ENCODE data around the gene HIGD1C. TPM values are rescaled to one million over a fixed set of nuclear protein-coding genes. Genes with fewer than 3 reads are reported as not detected.

HIGD1C gene
- total RNA-seq, 1 donor from 2014 or later, result not detected

DNA sequence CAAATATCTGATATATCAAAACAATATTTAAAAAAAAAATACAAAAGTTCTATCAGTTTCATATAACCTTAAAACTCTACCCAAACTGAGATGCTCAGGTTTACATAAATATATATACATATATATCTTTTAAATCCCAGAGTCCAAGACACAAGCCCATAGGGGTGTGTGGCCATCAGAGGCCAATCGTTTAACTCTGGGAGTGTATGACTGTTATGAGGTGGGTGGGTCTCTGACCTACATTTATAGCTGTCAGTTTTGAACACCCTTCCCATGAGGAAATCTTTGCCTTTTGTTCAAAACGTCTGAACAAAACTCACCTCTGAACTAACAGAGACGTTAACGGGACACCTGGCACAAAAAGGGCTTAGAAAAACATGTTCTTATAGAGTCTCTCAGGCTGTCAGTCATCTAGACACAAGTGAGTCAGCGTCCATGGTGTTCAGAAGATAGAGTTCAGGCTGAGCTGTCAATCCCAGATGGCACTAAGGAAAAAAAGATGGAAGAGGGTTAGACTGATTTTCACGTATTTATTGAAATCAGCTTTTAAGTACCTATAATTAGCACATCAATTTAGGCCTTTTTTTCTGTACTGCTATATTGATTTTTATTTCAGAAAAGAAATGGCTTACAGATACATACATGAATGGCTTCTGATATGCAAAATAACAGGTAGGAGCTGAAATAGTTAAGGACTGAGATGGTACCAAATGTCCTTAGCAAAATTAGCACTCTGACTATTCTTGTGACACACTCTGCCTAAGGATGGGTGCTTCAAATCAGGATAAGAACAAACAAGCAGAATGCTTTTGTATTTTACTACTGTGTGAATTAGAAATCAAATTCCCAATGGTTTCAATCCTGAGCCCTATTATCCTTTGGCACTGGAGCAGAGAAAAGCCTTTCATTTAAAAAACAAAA is 29.2 kb downstream of the HIGD1C start:
- intact Hi-C loops (cut with micrococcal nuclease), result loop anchor here (10.0 kb wide), 1 partner anchor 217 kb away; the partner anchor contains the start of gene ATF1

DNA sequence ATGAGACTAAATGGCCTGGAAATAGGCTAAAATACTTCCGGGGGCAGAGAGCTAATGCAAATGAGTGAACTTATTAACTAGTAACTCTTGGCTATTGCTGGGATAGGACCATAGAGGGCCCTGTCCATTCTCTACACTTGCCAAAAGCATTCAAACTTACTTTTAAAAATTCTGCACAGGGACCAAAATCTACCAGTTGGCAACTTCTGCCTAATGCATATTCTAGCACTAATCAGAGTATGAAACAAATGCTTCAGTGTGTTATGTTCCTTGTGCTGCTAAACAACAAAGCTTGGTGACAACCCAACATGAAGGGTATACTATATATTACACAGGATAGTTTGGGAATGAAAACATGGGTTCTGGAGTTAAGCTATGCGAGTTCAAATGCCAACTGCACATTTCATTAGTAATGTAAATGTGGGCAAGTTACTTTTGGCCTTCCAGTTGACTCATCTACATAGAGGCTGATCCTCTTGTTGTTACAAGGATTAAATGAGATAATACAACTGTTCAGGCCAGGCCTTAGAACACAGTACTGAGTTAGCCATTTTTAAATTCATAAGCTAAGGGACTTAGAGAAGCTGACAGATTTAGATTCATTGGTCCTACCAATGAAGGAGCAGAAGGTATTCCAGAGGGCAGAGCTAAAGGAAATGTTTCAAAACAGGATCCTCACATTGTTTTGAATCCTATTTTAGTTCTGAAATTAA is 32.4 kb downstream of the HIGD1C start:
- intact Hi-C loops (cut with micrococcal nuclease), result loop anchor here (5.0 to 10.0 kb wide), 2 partner anchors 43 to 220 kb away; partner anchors contain the start of genes ATF1 and SLC11A2

DNA sequence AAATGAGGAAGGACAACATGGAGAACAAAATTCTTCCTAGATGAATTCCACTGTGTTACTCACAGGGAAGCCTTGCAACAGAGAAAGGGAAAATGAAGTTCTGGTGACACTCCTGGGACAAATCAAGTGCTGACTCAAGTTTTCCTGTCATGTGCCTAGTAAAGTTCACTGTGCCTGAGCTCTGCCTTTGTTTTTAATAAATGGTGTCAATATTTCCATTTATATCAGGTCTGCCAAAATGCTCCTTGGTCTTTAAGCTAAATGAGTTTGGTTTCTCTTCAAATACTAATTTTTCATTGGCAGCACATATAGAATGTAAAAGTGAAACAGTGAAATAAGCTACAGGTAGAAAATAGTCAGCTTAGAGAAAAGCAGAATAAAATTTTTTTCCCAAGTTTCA is 33.0 kb downstream of the HIGD1C start:
- intact Hi-C loops (cut with micrococcal nuclease), result loop anchor here (5.0 to 10.0 kb wide), 2 partner anchors 42 to 221 kb away; partner anchors contain the start of genes ATF1 and SLC11A2

DNA sequence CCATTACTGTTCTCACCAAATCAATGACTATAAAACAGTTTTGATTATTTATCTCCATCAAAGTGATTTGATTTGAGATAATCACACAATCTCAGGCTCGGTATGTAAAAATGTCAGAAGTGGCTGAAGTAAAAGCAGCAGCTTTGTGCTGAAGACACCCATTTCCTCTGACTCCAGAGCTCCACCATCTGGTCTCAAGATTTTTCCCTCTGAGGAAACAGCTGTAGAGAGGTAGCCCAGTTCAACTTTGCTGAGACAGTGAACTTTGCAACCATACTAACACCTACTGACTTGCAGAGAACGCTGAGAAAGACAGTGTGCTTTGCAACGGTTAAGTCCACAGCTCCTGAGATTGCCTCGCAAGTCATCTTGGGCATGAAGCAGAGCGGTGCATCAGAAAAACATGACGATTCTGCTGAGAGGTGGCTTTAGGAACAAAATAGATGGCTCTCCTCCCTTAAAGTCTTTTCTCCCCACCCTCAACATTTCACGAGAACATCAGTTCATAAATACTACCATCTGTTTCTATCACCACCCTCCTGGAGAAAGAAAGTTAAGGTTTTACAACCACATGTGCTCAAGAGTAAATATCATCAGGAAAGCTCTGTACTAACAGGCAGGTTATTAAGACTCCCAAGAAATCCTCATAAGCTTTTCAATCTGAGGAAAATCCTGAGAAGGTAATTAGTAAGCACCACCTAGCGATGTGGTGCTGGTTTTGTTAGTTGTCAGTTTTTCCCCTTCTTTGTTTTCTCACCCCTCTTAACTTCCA is 34.8 kb downstream of the HIGD1C start:
- intact Hi-C loops (cut with micrococcal nuclease), result loop anchor here (1.0 to 10.0 kb wide), 3 partner anchors 40 to 222 kb away; partner anchors contain the start of genes ATF1 and SLC11A2

DNA sequence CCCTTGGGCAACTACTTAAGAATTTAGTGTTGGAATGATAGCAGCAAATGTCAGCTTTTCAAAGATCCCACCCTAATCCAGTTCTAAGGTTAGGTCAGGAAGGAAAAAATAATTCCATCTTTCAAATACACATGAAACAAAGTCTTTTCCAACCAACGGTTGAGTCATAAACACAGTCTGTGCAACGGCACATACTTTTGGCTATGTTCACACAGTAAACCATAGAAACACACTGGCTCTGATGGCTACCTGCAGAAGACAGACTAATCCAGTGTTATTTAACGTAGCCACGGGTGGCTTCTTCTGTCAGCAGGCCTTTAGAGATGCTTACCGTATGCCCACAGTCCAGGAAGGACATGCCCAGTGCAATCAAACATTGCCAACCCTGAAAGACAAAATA is 35.7 kb downstream of the HIGD1C start:
- intact Hi-C loops (cut with micrococcal nuclease), result loop anchor here (5.0 to 10.0 kb wide), 2 partner anchors 39 to 223 kb away; partner anchors contain the start of genes ATF1 and SLC11A2

DNA sequence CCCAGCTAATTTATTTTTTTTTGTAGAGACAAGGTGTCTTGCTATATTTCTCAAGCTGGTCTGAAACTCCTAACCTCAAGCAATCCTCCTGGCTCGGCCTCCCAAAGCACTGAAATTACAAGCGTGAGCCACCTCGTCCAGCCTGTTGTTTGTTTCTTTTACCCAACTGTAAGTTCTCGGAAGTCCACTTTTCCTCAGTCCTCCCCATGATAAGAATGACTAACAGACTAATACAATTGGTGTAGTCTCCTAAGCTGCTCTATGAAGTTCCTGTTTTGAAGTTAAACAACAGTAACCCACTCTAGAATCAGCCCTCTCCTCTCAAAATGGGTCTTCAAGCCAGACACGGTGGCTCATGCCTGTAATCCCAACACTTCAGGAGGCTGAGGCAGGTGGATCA is 36.5 kb downstream of the HIGD1C start:
- intact Hi-C loops (cut with micrococcal nuclease), result loop anchor here (5.0 to 10.0 kb wide), 2 partner anchors 38 to 224 kb away; partner anchors contain the start of genes ATF1 and SLC11A2

DNA sequence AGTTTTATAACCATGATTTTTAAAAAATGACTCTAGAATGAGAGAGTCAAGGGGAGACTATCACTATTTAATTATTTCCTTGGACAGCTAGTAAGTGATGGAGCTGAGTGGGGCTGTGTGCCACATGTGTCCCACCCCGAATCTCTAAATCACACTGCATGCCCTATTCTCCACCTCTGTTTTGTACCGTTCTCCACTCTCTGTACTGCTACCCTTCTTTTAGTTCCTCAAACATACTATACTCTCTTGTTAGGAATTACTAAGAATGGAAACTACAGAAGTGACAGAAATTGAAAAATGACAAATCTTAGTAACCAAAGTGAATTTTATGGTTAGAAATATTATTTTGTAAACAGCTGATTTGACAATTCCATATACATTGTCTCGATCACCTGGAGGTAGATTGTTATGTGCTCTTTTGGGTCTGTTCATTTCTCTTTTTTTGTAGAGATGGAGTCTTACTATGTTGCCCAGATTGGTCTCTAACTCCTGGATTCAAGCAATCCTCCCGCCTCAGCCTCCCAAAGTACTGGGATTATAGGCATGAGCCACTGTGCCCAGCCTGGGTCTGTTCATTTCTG is 37.9 kb downstream of the HIGD1C start:
- intact Hi-C loops (cut with micrococcal nuclease), result no loop called here

DNA sequence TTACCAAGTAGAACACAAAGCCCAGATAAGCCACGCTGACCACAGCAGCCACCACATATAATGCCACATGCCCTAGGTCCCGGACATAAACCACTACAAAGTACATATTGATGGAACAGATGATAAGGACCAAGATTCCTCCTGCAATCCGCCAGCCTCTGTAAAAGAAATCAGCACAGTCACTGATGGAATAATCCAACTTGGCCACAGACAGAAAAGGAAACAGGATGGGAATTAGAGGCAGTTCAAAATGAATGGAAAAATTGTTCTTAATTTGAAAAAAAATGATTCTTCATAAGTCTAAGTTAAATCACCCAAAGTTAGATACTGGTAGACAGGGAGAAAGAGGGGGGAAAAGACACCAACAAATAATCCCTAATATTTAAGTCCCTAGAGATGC is 38.4 kb downstream of the HIGD1C start:
- intact Hi-C loops (cut with micrococcal nuclease), result no loop called here

DNA sequence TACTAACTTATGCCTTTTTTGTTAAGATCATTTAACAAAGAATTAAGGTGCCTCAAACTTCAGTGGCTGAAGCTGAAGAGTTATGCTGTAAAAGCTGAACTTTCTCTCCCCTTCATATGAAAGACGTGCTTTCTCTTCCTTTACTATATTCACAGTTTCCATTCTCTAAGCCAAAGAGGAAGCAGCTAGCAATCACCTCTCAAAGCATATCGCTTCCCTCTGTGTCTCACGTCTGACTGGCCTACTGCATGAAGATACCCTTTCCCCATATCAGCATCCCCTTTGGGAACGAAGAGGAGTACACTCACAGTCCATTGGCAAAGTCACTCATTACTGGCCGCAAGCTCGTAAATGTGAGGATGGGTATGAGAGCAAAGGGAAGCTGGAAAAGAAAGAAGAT is 38.9 kb downstream of the HIGD1C start:
- intact Hi-C loops (cut with micrococcal nuclease), result no loop called here

DNA sequence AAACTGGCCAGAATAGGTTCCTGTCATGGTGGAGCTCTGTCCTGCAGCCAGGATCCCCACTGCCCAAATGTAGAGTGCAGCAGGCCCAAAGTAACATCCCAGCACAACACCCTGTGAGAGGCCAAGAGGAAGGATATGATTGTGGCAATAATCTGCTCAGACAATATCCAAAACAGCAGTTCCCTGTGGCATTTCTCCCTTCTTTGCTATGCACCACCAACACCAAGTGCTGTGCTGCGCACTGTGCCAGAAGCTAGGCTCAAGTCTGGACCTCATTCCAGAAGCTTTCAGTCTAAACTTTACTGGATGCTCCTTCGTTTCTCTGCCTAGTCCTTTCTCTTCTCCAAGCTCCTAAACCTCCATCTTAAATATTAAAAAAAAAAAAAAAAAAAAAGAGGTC is 40.5 kb downstream of the HIGD1C start:
- intact Hi-C loops (cut with micrococcal nuclease), result no loop called here

DNA sequence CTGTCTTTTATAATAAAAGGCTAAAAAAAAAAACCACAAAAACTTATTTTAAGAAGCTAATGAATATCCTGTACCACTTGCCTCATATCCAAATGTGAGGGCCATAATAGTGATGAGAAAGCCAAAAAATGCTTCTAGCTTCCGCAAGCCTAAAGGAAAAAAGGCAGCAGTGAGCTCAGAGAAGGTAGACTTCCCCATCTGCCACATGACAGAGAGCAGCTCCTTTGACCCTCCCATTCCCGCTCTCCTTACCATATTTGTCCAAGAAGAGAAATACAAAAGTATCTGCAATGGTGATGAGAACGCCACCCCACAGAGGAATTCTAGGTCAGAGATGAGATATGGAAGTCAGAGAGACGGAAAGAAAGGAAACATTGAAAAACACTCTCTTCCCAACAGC is 46.7 kb downstream of the HIGD1C start:
- intact Hi-C loops (cut with micrococcal nuclease), result no loop called here

DNA sequence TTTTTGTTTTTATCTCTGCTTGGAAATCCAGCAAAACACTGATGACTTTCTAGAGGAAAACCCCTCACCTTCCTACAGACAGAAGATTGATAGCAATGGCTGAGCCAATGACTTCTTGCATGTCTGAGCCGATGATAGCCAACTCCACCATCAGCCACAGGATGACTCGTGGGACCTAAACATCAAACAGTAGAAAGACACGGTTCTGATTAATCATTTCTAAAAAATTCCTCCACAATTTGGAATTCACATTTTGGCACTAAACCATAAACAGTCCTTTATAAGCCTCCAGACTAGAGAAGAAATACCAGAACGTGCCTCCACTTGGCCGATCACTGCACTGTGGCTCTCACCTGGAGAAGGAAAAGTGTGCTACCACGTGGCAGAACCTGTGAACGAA is 47.9 kb downstream of the HIGD1C start:
- intact Hi-C loops (cut with micrococcal nuclease), result no loop called here

DNA sequence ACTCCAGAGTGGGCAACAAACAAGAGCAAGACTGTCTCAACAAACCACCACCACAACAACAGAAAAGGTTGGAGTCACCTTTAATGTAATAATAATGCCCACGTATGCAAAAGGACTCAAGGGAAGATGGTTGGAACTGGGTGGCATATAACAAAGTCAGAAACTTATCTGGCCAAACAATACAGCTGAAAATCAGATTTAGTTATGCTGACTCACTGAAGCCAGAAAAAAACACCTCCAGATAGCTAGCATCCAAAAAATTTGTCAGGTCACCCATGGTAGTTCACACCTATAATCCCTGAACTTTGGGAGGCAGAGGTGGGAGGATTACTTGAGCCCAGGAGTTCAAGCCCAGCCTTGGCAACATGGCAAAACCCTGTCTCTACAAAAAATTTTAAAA is 49.5 kb downstream of the HIGD1C start:
- intact Hi-C loops (cut with micrococcal nuclease), result no loop called here

DNA sequence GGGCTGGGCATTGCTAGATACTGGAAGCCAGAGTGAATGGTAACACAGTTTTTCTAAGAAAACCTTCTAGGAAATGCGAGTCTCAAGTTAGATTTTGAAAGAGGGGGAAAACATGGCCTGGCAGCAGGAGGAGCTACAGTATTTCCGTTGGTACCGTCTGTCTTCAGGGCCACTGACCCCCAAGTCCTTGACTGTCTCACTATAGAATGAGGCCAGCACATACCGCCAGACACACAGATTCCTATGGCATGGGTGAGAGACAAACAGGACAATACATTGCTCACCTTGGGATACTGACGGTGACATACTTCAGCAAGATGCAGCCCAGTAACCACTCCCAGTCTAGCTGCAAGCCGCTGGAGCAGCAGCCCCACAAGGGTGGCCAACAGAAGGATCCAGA is 52.2 kb downstream of the HIGD1C start:
- intact Hi-C loops (cut with micrococcal nuclease), result no loop called here

DNA sequence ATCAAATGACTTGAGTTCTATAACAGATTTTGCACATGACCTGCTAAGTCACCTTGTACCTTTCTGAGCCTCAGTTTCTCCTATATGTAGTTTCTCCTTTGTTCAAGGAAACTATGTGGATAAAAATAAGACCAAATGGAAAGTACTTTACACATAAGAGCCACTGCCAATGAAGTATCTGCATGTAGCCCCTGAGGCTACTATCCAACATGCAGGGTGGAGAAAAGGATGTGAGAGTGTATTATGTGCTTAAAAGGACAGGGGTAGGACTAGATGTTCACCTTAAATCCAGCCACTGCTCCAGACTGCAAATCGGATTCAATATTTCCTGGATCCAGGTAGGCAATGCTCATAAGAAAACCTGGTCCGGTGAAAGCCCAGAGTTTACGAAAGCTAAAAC is 52.7 kb downstream of the HIGD1C start:
- intact Hi-C loops (cut with micrococcal nuclease), result no loop called here

DNA sequence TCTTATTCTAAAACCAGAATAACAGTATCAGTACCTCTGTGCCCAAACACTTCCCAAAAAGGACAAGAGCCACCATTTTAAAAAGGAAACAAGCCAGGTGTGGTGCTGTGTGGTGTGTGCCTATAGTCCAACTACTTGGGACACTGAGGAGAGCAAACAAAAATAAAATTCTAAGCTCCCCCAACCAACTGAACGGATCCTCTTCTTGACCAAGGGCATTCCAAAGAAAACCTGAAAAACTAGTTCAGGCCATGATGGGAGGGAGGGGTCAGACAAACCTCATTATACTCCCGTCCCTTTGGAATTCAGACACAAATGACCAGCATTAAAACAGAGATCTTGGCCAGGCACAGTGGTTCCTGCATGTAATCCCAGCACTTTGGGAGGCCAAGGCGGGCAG is 53.3 kb downstream of the HIGD1C start:
- intact Hi-C loops (cut with micrococcal nuclease), result no loop called here

DNA sequence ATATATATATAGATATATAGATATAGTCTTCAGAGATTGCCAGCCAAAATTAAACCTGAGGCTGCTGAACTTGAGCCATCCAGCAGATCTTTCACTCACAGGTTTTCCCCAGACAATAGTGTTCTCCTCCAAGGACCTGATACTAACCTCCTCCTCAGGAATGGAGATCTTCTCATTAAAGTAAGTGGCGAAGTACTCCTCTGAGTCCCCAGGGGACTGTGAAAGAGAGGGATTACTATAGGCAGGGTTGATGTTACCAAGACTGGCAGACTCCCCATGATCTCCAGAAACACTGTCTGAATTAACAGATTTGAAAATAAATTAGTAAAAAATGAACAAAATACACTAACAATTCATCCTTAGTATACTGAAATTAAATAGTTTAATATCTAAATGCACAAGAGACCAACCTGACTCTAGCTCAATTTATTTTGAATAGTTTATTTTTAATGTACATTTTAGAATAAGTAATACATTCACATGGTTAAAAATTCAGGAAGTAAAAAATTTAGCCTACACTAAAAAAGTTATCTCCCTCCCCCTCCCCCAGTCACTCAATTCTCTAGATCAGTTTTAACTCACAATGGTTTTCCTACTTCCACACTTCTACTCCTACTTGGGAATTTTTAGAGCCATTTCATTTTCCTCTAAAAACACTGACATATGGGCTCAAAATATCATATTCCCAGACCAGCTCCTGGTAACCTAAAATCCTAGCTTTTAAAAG is 56.1 kb downstream of the HIGD1C start:
- intact Hi-C loops (cut with micrococcal nuclease), result no loop called here

DNA sequence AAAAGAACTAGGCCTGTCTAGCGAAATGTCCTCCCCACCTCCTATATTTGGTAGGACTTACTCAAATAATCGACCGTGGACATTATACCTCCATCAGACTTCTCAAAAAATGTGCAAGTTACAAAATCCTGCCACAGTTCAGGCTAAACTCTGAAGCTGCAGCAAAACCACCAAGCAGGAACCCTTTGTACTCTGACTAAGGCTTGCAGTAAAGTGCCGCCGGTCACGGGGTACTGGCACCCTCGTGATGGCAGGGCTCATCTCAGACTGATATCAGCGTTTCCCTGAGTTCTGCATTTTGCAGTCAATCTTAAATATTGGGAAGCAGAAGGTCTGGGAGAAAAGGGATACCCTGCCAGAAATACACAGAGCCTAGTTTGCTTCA is 56.7 kb downstream of the HIGD1C start:
- intact Hi-C loops (cut with micrococcal nuclease), result no loop called here

DNA sequence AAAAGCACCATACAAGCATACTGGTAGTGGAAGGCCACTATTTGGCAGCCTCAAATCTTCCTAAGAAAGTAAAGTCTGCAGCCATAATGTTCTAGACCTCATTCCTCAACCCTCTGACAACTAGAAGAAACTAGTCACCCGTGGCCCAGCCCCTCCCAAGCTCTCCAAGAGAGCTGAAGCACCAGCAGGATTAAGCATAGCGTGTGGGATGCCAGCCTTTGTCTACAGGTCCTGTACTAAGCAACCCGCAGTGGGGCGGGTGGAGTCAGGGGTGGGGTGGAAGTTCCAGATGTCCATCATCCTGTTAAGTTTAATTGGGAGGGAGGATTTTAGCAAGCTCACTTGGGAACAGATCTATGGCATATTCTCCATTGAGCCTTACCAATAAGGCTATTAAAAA is 59.6 kb downstream of the HIGD1C start:
- intact Hi-C loops (cut with micrococcal nuclease), result no loop called here

DNA sequence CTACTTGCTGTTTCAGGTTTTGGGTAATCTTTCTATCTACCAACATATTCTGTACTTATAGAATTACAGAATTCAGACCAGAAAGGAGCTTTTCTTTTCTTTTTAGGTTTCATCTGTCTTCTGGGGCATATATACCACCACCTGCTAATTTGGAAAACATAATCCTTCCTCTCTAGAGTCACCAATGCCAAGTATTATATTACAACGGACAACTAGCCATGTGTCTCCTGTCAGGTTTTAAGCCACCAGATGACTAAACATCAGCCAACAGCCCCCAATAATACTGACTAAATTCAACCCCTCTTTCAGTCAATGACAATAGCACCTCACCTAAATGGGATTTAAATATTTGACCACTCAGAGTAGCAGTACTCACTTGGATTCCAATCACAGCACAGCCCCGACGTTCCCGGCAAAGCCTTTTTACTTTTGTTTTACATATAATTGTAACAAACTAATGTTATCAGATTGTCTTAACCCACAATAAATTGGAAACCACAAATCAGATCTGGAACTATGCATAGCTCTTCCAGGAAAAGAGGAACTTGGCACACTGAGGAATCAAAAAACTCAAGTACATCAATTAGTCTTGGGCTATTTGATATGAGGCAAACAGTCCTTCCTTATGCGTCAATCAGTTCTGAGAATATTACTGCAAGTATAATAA is 60.4 kb downstream of the HIGD1C start:
- intact Hi-C loops (cut with micrococcal nuclease), result no loop called here

Measured in T-helper 2 cell treated with Interferon-gamma antibody and Interleukin-4, amounts not matched to agents 100 ng/mL and 5 ng/mL, for 36 hours (primary cell).